Measurements from ENCODE around the gene SCGB1D1.
A peak's percentile ranks its signal among the peaks of the same experiment; 100 is the strongest.
"Not testable (repeated sequence)": the region's sequence is repeated elsewhere in the genome, so short reads cannot be mapped to it uniquely, and the experiment has no call there.

The SCGB1D1 gene

DNA sequence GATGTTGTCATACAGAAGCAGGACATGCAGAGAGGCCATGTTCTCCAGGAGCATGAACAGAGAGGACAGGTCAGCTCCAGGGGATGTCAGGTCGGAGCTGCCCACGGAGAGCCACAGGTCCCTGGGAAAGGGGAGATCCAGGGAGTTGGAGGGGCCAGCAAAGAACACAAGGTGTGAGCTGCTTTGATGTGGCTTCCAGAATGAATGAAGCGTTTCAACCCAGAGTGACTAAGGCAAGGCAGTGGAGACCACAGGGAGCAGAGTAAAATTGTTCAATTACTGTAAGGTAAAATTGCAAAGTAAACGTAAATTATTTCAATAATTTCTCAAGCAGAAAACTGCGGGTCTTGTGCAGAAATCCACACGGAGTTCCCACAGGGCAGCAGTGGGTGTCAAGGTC is 12.9 kb downstream of the SCGB1D1 start:
- no peak for DNase-seq (ENCODE audit: low read depth)
- no peak overlapping the region for H3K4me3 ChIP-seq (ENCODE audit: low read depth, low read length)
- TF ChIP-seq, protein P1, sequence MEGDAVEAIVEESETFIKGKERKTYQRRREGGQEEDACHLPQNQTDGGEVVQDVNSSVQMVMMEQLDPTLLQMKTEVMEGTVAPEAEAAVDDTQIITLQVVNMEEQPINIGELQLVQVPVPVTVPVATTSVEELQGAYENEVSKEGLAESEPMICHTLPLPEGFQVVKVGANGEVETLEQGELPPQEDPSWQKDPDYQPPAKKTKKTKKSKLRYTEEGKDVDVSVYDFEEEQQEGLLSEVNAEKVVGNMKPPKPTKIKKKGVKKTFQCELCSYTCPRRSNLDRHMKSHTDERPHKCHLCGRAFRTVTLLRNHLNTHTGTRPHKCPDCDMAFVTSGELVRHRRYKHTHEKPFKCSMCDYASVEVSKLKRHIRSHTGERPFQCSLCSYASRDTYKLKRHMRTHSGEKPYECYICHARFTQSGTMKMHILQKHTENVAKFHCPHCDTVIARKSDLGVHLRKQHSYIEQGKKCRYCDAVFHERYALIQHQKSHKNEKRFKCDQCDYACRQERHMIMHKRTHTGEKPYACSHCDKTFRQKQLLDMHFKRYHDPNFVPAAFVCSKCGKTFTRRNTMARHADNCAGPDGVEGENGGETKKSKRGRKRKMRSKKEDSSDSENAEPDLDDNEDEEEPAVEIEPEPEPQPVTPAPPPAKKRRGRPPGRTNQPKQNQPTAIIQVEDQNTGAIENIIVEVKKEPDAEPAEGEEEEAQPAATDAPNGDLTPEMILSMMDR (IDR thresholded peaks at IDR 0.05; ENCODE audit: insufficient read depth, low read depth, low read length, missing control alignments): no peak

DNA sequence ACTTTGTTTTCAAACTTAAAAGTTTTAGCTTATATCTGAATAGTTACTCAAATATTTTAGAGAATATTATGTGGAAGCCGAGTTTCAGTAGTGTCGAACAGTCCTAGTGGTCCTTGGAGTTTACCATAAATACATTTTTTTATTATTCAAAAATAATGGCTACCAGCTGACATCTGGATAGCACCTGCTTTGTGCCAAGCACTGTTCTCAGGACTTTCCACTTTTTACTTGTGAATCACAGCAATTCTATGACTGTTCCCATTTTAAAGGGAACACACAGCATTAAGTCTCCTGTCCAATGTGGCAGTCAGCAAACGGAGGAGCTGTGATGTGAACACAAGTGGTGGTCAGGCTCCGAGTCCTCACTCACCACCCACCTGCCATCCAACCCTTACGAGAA is 14.4 kb downstream of the SCGB1D1 start:
- no peak for DNase-seq (ENCODE audit: low read depth)
- TF ChIP-seq, protein P1 (IDR thresholded peaks at IDR 0.05; ENCODE audit: insufficient read depth, low read depth, low read length, missing control alignments): no peak
- H3K4me3 ChIP-seq (ENCODE audit: low read depth, low read length): no peak overlapping the region

DNA sequence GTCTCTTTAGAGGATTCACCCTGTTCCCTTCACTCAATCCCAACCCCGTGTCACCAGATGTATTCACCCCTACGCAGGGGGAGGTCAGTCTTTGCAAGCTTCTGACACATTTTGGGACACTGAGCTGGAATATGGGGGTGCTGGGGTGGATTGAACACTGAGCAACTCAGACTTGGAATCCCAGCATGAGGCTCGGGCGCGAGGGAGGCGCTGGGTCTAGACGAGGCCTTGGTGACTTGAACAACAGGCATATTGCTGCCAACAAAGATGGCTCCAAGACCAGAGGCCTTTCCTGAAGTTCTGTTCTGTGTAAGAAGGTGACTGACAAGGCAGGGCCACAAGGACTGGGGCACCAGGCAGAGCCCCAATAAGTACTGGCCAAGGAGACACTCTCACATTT is 15.4 kb downstream of the SCGB1D1 start:
- no peak overlapping the region for H3K4me3 ChIP-seq (ENCODE audit: low read depth, low read length)
- no peak for DNase-seq (ENCODE audit: low read depth)
- TF ChIP-seq, protein P1 (IDR thresholded peaks at IDR 0.05; ENCODE audit: insufficient read depth, low read depth, low read length, missing control alignments): no peak

DNA sequence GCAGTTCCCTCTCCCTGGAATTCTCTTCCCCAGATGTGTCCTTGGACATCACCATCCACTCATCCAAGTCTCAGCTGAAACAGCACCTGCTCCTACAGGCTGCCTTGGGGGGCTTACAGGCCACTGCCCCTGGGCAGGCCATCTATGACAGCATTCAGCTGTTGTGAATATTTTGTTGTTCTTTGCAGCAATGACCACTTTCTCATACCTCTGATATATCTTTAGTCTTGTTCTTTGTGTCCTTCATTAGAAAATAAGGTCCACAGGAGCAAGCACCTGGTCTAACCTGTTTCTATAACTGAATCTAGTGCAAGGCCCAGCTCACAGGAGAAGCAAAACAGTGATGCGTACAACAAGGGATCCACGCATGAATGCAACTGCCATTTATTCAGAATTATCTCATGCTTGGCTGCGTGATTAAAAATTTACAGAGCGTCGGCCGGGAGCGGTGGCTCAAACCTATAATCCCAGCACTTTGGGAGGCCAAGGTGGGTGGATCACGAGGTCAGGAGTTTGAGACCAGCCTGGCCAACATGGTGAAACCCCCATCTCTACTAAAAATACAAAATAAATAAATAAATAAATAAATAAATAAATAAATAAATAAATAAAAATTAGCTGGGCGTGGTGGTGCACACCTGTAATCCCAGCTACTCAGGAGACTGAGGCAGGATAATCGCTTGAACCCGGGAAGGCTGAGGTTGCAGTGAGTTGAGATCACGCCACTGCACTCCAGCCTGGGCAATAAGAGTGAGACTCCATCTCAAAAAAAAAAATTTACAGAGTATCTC is 16.5 kb downstream of the SCGB1D1 start:
- DNase-seq (ENCODE audit: low read depth); H3K4me3 ChIP-seq (ENCODE audit: low read depth, low read length): not testable (repeated sequence)

DNA sequence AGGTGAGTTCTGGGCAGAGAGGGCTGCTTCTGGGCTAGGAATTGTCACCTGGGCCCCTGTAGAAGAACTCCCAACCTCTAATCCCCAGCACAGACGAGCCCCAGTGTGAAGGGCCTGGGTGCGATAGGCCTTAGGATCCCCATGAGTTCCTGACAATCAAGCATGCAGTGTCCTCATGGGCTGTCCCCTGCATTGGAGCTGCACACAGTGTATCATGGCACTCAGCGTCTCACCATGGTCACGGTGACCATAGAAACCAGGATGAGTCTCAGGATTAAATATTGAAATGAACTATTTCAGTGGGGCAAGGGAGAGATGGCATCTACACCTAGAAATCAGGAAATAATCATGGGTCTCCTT is 18.7 kb downstream of the SCGB1D1 start:
- no peak overlapping the region for H3K4me3 ChIP-seq (ENCODE audit: low read depth, low read length)
- TF ChIP-seq, protein P1 (IDR thresholded peaks at IDR 0.05; ENCODE audit: insufficient read depth, low read depth, low read length, missing control alignments): no peak
- no peak for DNase-seq (ENCODE audit: low read depth)

DNA sequence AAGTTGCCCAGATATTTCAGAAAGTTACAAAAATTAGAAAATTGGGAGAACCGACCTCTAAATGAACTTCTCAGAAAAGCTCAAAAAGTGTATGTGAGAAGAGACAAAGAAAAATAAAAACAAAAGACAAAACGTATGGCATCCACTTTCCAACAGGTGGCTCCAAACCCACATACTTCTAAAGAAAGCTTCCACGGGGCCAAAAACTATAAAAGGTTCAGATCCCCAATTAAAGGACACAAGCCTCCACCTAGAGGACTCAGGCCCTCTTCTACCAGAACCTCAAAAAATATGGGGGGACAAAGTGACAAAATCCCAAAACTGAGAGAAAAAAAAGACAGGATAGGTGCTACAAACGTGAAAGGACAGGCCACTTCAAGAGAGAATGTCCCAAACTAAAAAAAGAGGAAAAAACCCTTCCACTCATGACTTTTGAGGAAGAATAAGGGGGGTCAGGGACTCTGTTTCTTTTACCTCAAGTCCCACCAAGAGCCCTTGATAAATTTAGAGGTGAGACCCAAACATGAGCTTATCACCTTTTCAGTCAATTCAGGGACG is 27.3 kb downstream of the SCGB1D1 start:
- TF ChIP-seq, protein P1 (IDR thresholded peaks at IDR 0.05; ENCODE audit: insufficient read depth, low read depth, low read length, missing control alignments): peak; percentile 40
- H3K4me3 ChIP-seq (ENCODE audit: low read depth, low read length): no peak overlapping the region
- no peak for DNase-seq (ENCODE audit: low read depth)

DNA sequence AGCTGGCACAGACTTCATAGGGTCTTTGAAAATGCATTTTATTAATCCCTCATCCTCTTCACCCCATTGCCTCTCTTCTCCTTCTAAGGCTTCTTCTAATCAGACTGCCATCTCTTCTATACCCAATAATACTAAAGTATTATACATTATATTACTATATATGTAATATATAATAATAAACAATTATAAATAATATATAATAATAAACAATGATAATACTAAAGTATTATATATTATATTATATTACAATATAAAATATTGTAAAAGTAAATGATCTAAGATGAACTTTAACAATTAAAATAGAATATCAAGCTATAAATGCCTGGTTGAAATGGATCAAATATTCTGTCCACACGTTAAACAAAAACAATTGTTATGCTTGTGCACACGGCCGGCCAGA is 31.5 kb downstream of the SCGB1D1 start:
- no peak for DNase-seq (ENCODE audit: low read depth)
- no peak overlapping the region for H3K4me3 ChIP-seq (ENCODE audit: low read depth, low read length)
- TF ChIP-seq, protein P1 (IDR thresholded peaks at IDR 0.05; ENCODE audit: insufficient read depth, low read depth, low read length, missing control alignments): no peak
